DND-41 (cell line): ENCODE data around the gene RHOD.

Experiments
- CTCF ChIP-seq: IDR thresholded peaks from 2 replicates; pipeline ENCODE4 v1.5.1; 2012; ENCODE audit warnings: borderline replicate concordance, low read length, moderate library complexity, mild to moderate bottlenecking; ENCODE audit not compliant: poor library complexity, severe bottlenecking; ENCODE audit errors: extremely low read depth
- EZH2 ChIP-seq: IDR thresholded peaks from 3 replicates; pipeline ENCODE4 v1.6.1; 2012; ENCODE audit warnings: borderline replicate concordance, low read depth, mild to moderate bottlenecking, moderate library complexity, low read length, inconsistent platforms; ENCODE audit not compliant: severe bottlenecking

GRCh38 chr11:67113231-67113721 lies 56.6 kb downstream of the RHOD start:
- no peak for TF ChIP-seq CTCF
- TF ChIP-seq EZH2 = no peak
